ENCODE results near the gene TRIM13. TPM values are rescaled to one million over a fixed set of nuclear protein-coding genes. Genes with fewer than 3 reads are reported as not detected.

TRIM13 gene
- total RNA-seq (ENCODE audit: low replicate concordance): 11.7 and 16.9 TPM in 2 replicates

GRCh38 chr13:49996951-49997895, at the start of gene TRIM13:
TSS of gene TRIM13 (plus strand) at chr13:49997042. CDS start at chr13:50011941, 14,899 bp downstream.

GRCh38 chr13:50015258-50015657, 18.4 kb downstream of the TRIM13 start, which contains the start of gene KCNRG:
TSS of gene KCNRG (plus strand) at chr13:50015444. CDS start at chr13:50015494, 50 bp downstream.

Other genes starting within 250 kb of the TRIM13 start
- gene KPNA3, start 204.4 kb upstream of the TRIM13 start, total RNA-seq (ENCODE audit: low replicate concordance): 13.8 and 23.8 TPM in 2 replicates
- gene SPRYD7, start 60.7 kb upstream of the TRIM13 start, total RNA-seq (ENCODE audit: low replicate concordance): 5.1 TPM in 2 replicates
- 3.5 and 7.5 TPM in 2 replicates for gene KCNRG, start 18.4 kb downstream of the TRIM13 start, total RNA-seq (ENCODE audit: low replicate concordance)